Measurements from ENCODE around the gene GGTLC2. TPM values are rescaled to one million over a fixed set of nuclear protein-coding genes. Genes with fewer than 3 reads are reported as not detected.
"Not testable (repeated sequence)": the region's sequence is repeated elsewhere in the genome, so short reads cannot be mapped to it uniquely, and the experiment has no call there.

Gene GGTLC2
- polyA plus RNA-seq, 4 donors = 0.04 TPM; not detected in 3

DNA sequence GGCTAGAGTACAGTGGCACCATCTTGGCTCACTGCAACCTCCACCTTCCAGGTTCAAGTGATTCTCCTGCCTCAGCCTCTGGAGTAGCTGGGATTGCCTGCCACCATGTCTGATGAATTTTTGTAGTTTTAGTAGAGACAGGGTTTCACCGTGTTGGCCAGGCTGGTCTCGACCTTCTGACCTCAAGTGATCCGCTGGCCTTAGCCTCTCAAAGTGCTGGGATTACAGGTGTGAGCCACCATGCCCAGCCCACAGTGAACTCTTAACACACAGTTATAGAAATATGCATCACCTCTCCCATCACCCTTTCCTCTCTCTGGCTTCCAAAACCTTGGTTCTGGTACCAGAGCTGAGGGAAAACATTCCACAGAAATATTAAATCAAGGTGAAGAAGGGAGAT is 36.4 kb upstream of the GGTLC2 start:
- not testable (repeated sequence) for H3K27ac ChIP-seq (ENCODE audit: low read depth in 1 of 3, low read length in 2 of 3); H3K27me3 ChIP-seq (ENCODE audit: control insufficient read depth in 3 of 3, insufficient read depth in 3 of 3, low read length in 3 of 3); DNase-seq; H3K4me3 ChIP-seq (ENCODE audit: low read depth in 1 of 3, low read length in 3 of 3); H3K36me3 ChIP-seq (ENCODE audit: control insufficient read depth in 3 of 3, insufficient read depth in 2 of 3, low read depth in 1 of 3, low read length in 3 of 3); FAIRE-seq; H3K4me1 ChIP-seq (ENCODE audit: control insufficient read depth in 3 of 3, insufficient read depth in 2 of 3, low read depth in 1 of 3, low read length in 2 of 3); H3K9me3 ChIP-seq (ENCODE audit: control insufficient read depth in 2 of 2, insufficient read depth in 1 of 2, low read depth in 1 of 2, low read length in 1 of 2)
- WGBS, 3 donors = 89 to 95% (median 89%) methylated on average over 3 of the region's 3 CpGs

DNA sequence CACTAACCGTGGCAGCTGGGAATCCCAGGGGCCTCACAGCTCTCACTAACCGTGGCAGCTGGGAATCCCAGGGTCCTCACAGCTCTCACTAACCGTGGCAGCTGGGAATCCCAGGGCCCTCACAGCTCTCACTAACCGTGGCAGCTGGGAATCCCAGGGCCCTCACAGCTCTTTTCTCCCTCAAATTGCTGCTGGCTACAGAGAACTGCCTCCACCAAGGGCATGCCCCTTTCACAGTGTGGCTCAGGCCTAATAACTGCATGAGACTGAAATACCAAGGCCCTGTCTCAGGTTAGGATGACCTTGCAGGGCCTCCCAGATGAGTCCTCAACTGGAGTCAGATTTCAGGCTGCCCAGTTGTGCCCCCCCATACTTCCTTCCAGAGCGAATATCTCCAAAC is 35.1 kb upstream of the GGTLC2 start:
- FAIRE-seq = no peak
- no peak for DNase-seq
- 62 to 73% (median 67%) methylated on average over 5 of the region's 5 CpGs for WGBS, 3 donors

DNA sequence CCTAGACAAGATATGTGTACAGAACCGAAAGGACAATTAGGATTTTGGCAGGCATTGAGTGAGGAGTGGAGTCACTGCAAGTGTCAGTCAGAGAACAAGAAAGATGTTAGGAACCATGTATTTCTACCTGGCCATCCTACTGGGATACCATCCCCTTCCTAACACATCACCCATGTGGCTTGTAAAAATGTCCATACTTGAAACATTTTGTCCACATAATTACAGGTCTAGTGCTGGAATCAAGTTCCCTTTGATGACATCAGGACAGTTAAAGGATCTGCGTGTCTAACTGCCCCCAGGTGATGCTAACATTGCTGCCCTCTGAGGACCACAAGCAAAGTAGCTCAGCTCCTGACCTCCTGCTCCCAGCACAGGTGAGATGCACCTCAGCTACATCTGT is 31.9 kb upstream of the GGTLC2 start:
- 60 to 79% (median 73%) methylated on average over 2 of the region's 2 CpGs for whole genome bisulfite sequencing, 3 donors
- no peaks in the 10 kb centered on the region for H3K4me1 ChIP-seq (ENCODE audit: control insufficient read depth in 3 of 3, insufficient read depth in 2 of 3, low read depth in 1 of 3, low read length in 2 of 3)
- no peak for FAIRE-seq

More for the DNA sequence above, 35.1 kb upstream of the GGTLC2 start:
- H3K4me1 ChIP-seq (ENCODE audit: control insufficient read depth in 3 of 3, insufficient read depth in 2 of 3, low read depth in 1 of 3, low read length in 2 of 3) = no peaks in the 10 kb centered on the region
- H3K36me3 ChIP-seq (ENCODE audit: control insufficient read depth in 3 of 3, insufficient read depth in 2 of 3, low read depth in 1 of 3, low read length in 3 of 3) = no peaks in the 10 kb centered on the region
- H3K4me3 ChIP-seq (ENCODE audit: low read depth in 1 of 3, low read length in 3 of 3) = no peak overlapping the region
- H3K27ac ChIP-seq (ENCODE audit: low read depth in 1 of 3, low read length in 2 of 3) = no peak overlapping the region
- H3K27me3 ChIP-seq (ENCODE audit: control insufficient read depth in 3 of 3, insufficient read depth in 3 of 3, low read length in 3 of 3) = peaks cover 0 to 8% (median 0%) of the 10 kb centered on the region in 3 donors
- H3K9me3 ChIP-seq (ENCODE audit: control insufficient read depth in 2 of 2, insufficient read depth in 1 of 2, low read depth in 1 of 2, low read length in 1 of 2) = no peaks in the 10 kb centered on the region

DNA sequence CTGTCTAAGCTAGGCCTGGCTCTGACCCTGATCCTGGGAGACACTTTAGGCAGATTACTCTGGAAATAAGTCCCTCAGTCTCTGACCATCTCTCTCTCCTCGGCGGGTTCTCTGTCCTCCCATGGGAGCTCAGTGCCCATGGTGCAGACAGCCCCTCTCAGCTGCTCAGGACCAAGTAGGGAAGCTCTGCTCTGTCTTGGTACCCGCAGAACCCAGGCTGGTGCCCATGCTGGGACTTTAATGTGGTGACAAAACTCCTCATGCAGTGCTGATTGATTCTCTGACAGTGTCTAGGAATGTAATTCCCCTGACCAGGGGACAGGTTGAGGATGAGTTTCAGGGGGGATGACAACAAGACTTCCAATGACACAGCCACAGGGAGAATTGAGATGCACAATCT is 30.3 kb upstream of the GGTLC2 start:
- Histone ChIP-seq H3K27me3 (ENCODE audit: control insufficient read depth in 3 of 3, insufficient read depth in 3 of 3, low read length in 3 of 3) (peaks cover 0 to 18% (median 5%) of the 10 kb centered on the region in 3 donors), H3K27ac (ENCODE audit: low read depth in 1 of 3, low read length in 2 of 3) (no peak overlapping the region), H3K4me1 (ENCODE audit: control insufficient read depth in 3 of 3, insufficient read depth in 2 of 3, low read depth in 1 of 3, low read length in 2 of 3) (no peaks in the 10 kb centered on the region), H3K9me3 (ENCODE audit: control insufficient read depth in 2 of 2, insufficient read depth in 1 of 2, low read depth in 1 of 2, low read length in 1 of 2) (no peaks in the 10 kb centered on the region), H3K4me3 (ENCODE audit: low read depth in 1 of 3, low read length in 3 of 3) (no peak overlapping the region), H3K36me3 (ENCODE audit: control insufficient read depth in 3 of 3, insufficient read depth in 2 of 3, low read depth in 1 of 3, low read length in 3 of 3) (no peaks in the 10 kb centered on the region)
- no peak for FAIRE-seq
- DNase-seq = no peak
- 56 to 74% (median 71%) methylated on average over 3 of the region's 3 CpGs for WGBS, 3 donors

More for the DNA sequence above, 31.9 kb upstream of the GGTLC2 start:
- Histone ChIP-seq H3K27me3 (ENCODE audit: control insufficient read depth in 3 of 3, insufficient read depth in 3 of 3, low read length in 3 of 3) (peaks cover 0 to 14% (median 5%) of the 10 kb centered on the region in 3 donors), H3K27ac (ENCODE audit: low read depth in 1 of 3, low read length in 2 of 3) (no peak overlapping the region), H3K4me3 (ENCODE audit: low read depth in 1 of 3, low read length in 3 of 3) (no peak overlapping the region), H3K36me3 (ENCODE audit: control insufficient read depth in 3 of 3, insufficient read depth in 2 of 3, low read depth in 1 of 3, low read length in 3 of 3) (no peaks in the 10 kb centered on the region), H3K9me3 (ENCODE audit: control insufficient read depth in 2 of 2, insufficient read depth in 1 of 2, low read depth in 1 of 2, low read length in 1 of 2) (no peaks in the 10 kb centered on the region)
- no peak for DNase-seq

DNA sequence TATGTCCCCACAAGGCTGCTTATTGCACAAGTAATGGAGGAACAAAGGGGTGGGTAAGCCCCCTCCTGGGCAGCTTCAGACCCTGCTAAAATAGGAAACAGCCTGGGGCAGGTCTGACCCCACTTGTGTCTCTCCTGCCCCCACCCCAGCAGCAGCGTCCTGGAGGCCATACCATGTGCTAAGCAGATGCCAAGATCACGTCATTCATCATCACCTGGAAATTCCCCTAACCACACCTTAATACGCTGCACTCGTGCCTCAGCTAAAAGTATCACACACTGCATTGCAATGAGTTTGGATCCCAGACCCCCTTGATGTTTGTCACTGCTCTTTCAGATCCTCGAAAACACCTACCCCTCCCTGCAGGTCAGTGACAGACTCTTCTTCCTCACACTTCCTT is 27.8 kb upstream of the GGTLC2 start:
- peaks cover 0 to 18% (median 5%) of the 10 kb centered on the region in 3 donors for H3K27me3 ChIP-seq (ENCODE audit: control insufficient read depth in 3 of 3, insufficient read depth in 3 of 3, low read length in 3 of 3)
- H3K9me3 ChIP-seq (ENCODE audit: control insufficient read depth in 2 of 2, insufficient read depth in 1 of 2, low read depth in 1 of 2, low read length in 1 of 2) = no peaks in the 10 kb centered on the region
- DNase-seq = no peak
- 5 to 22% (median 10%) methylated on average over 5 of the region's 5 CpGs for WGBS, 3 donors
- H3K27ac ChIP-seq (ENCODE audit: low read depth in 1 of 3, low read length in 2 of 3) = no peak overlapping the region
- no peaks in the 10 kb centered on the region for H3K36me3 ChIP-seq (ENCODE audit: control insufficient read depth in 3 of 3, insufficient read depth in 2 of 3, low read depth in 1 of 3, low read length in 3 of 3)
- no peaks in the 10 kb centered on the region for H3K4me1 ChIP-seq (ENCODE audit: control insufficient read depth in 3 of 3, insufficient read depth in 2 of 3, low read depth in 1 of 3, low read length in 2 of 3)
- H3K4me3 ChIP-seq (ENCODE audit: low read depth in 1 of 3, low read length in 3 of 3) = no peak overlapping the region
- no peak for FAIRE-seq

DNA sequence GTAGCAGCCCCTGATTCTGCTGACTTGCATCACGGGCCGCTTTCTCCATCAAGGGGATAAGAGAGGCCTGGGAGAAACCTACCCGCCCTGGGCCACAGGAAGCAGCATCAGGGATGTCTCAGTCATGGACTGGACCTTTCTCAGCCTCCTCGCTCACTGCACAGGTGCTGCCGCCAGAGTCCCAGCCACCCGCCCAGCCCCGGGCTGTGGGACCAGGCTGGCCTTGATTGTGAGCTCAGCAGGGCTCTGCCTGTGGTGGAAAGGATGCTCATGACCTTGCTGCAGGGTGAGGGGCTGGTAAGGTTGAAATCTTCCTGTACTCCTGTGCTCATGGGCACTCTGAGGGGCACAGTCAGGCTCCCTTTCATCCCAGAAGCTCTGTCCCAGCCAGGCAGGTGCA is 26.0 kb upstream of the GGTLC2 start:
- DNase-seq (no peak), FAIRE-seq (no peak)
- Histone ChIP-seq H3K4me1 (ENCODE audit: control insufficient read depth in 3 of 3, insufficient read depth in 2 of 3, low read depth in 1 of 3, low read length in 2 of 3) (no peaks in the 10 kb centered on the region), H3K9me3 (ENCODE audit: control insufficient read depth in 2 of 2, insufficient read depth in 1 of 2, low read depth in 1 of 2, low read length in 1 of 2) (no peaks in the 10 kb centered on the region), H3K4me3 (ENCODE audit: low read depth in 1 of 3, low read length in 3 of 3) (no peak overlapping the region), H3K27me3 (ENCODE audit: control insufficient read depth in 3 of 3, insufficient read depth in 3 of 3, low read length in 3 of 3) (peaks cover 0 to 10% (median 5%) of the 10 kb centered on the region in 3 donors), H3K36me3 (ENCODE audit: control insufficient read depth in 3 of 3, insufficient read depth in 2 of 3, low read depth in 1 of 3, low read length in 3 of 3) (no peaks in the 10 kb centered on the region), H3K27ac (ENCODE audit: low read depth in 1 of 3, low read length in 2 of 3) (no peak overlapping the region)
- WGBS, 3 donors = 81 to 87% (median 83%) methylated on average over 7 of the region's 7 CpGs

DNA sequence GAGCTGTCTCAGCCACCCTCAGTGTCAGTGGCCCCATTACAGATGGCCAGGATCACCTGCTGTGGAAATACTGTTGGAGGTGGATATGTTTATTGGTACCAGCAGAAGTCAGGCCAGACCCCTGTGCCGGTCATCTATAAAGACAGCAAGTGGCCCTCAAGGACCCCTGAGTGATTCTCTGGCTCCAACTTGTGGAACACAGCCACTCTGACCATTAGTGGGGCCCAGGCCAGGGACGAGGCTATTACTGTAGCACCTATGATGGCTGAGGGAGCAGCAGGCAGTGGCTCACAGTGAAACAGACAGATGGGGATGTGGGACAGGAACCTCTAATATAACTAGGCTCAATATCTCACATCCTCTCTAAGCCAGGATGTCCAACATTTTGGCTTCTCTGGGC is 25.5 kb upstream of the GGTLC2 start:
- DNase-seq = no peak
- no peak for FAIRE-seq
- 63 to 73% (median 69%) methylated on average over 2 of the region's 2 CpGs for WGBS, 3 donors

DNA sequence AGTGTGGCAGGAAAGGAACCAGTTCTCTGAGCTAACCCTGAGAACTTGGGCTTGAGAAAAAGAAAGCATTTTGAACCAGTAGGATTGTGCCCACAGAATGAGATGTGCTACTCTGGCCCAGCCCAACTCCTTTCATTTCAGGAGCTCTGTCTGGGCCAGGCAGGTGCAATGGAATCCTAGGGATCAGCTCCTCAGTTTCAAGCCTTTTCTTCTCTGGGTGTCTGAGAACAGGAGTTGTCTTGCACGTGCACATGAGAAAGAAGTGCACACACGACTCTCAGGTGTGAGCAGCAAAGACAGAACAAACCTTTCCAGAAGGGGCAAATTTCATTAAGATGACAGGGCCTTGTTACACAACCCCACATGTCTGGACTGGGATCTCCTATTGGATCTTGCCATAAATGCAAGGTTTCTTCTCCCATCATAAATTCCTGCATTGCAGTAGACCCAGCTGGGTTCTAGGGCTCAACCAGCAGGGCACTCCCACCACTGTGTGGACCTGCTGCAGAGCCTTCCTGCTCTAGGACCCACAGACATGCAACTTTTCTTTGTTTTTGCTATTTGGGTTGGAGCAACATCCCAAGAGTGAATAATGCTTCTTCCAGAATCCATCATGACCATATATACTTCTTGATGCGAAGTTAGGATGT is 24.5 kb upstream of the GGTLC2 start:
- DNase-seq (no peak), FAIRE-seq (no peak)
- Histone ChIP-seq H3K27ac (ENCODE audit: low read depth in 1 of 3, low read length in 2 of 3) (no peak overlapping the region), H3K27me3 (ENCODE audit: control insufficient read depth in 3 of 3, insufficient read depth in 3 of 3, low read length in 3 of 3) (peaks cover 0 to 8% (median 5%) of the 10 kb centered on the region in 3 donors), H3K36me3 (ENCODE audit: control insufficient read depth in 3 of 3, insufficient read depth in 2 of 3, low read depth in 1 of 3, low read length in 3 of 3) (no peaks in the 10 kb centered on the region), H3K4me3 (ENCODE audit: low read depth in 1 of 3, low read length in 3 of 3) (no peak overlapping the region), H3K9me3 (ENCODE audit: control insufficient read depth in 2 of 2, insufficient read depth in 1 of 2, low read depth in 1 of 2, low read length in 1 of 2) (no peaks in the 10 kb centered on the region), H3K4me1 (ENCODE audit: control insufficient read depth in 3 of 3, insufficient read depth in 2 of 3, low read depth in 1 of 3, low read length in 2 of 3) (no peaks in the 10 kb centered on the region)
- WGBS, 3 donors = 65 to 73% (median 68%) methylated on average over 3 of the region's 3 CpGs

More for the DNA sequence above, 25.5 kb upstream of the GGTLC2 start:
- no peaks in the 10 kb centered on the region for H3K4me1 ChIP-seq (ENCODE audit: control insufficient read depth in 3 of 3, insufficient read depth in 2 of 3, low read depth in 1 of 3, low read length in 2 of 3)
- no peaks in the 10 kb centered on the region for H3K36me3 ChIP-seq (ENCODE audit: control insufficient read depth in 3 of 3, insufficient read depth in 2 of 3, low read depth in 1 of 3, low read length in 3 of 3)
- H3K9me3 ChIP-seq (ENCODE audit: control insufficient read depth in 2 of 2, insufficient read depth in 1 of 2, low read depth in 1 of 2, low read length in 1 of 2) = no peaks in the 10 kb centered on the region
- H3K4me3 ChIP-seq (ENCODE audit: low read depth in 1 of 3, low read length in 3 of 3) = no peak overlapping the region
- H3K27ac ChIP-seq (ENCODE audit: low read depth in 1 of 3, low read length in 2 of 3) = no peak overlapping the region
- peaks cover 0 to 10% (median 5%) of the 10 kb centered on the region in 3 donors for H3K27me3 ChIP-seq (ENCODE audit: control insufficient read depth in 3 of 3, insufficient read depth in 3 of 3, low read length in 3 of 3)

Measured in small intestine (tissue), 7 donors.